Measurements from ENCODE around the gene PIGO. TPM values are rescaled to one million over a fixed set of nuclear protein-coding genes. Genes with fewer than 3 reads are reported as not detected.

Gene PIGO
- total and polyA plus RNA-seq, 2 of the 8 experiments (the other 6 are each of a cell fraction or from before 2014, with no cell fraction given): 20.5 to 31.3 TPM

GRCh38 chr9:35116898-35117551 lies 20.6 kb upstream of the PIGO start (continued):
- TF ChIP-seq TAF7 (optimal IDR thresholded peaks at IDR 0.05; ENCODE audit: borderline replicate concordance, low read depth, low read length) (no peak), SAP30 (IDR thresholded peaks at IDR 0.05; ENCODE audit: insufficient read depth, insufficient replicate concordance, low read length) (no peak), GTF2F1 (IDR thresholded peaks at IDR 0.05; ENCODE audit: borderline replicate concordance, low read depth, low read length) (no peak), NANOG (IDR thresholded peaks at IDR 0.05; ENCODE audit: insufficient read depth, low read depth, low read length, poor library complexity, severe bottlenecking) (no peak), SIN3A (conservative IDR thresholded peaks at IDR 0.05 in 1 of 2, IDR thresholded peaks at IDR 0.05 in 1 of 2; ENCODE audit: low read depth in 1 of 2, low read length in 2 of 2) (0 out of 4 replicates have a peak, but pooled peaks of 1 of the 2 experiments have one; percentile 36), RAD21 (IDR thresholded peaks at IDR 0.05 in 1 of 2, conservative IDR thresholded peaks at IDR 0.05 in 1 of 2; ENCODE audit: low read depth in 2 of 2, low read length in 2 of 2) (peak; percentile 93 to 95), TAF1 (IDR thresholded peaks at IDR 0.05; ENCODE audit: low read depth, low read length) (peak; percentile 42), E2F6 (IDR thresholded peaks at IDR 0.05) (0 out of 2 replicates have a peak, but pooled peaks have one; percentile 18), SP4 (IDR thresholded peaks at IDR 0.05; ENCODE audit: low read length) (0 out of 2 replicates have a peak, but pooled peaks have one; percentile 5), EGR1 (IDR thresholded peaks at IDR 0.05; ENCODE audit: borderline replicate concordance, low read depth, low read length) (no peak), EP300 (IDR thresholded peaks at IDR 0.05; ENCODE audit: borderline replicate concordance in 1 of 2, low read depth in 2 of 2, low read length in 2 of 2) (no peak), KDM1A (IDR thresholded peaks at IDR 0.05; ENCODE audit: borderline replicate concordance, low read length) (no peak), CBX8 (IDR thresholded peaks at IDR 0.05; ENCODE audit: borderline replicate concordance, low read depth, low read length) (no peak)
